HEK293 (cell line): ENCODE results near the gene FBXO21.

Experiments used
- CTCF ChIA-PET: fragments of 350-600 bp; formaldehyde crosslinking; extraction: SDS; loops from one replicate; lab custom pipeline; 2021; ENCODE audit warnings: antibody characterized with exemption; lab: Yijun Ruan, JAX
- POLR2A ChIA-PET: fragments of 300-600 bp; formaldehyde crosslinking; extraction: SDS; loops from one replicate; lab custom pipeline; 2020; ENCODE audit warnings: antibody characterized with exemption, inconsistent platforms; lab: Yijun Ruan, JAX
- H3K27ac ChIP-seq: fragments of 200-500 bp; sonication (Bioruptor generic); 2 replicates; pipeline ENCODE4 v1.5.1; 2014; ENCODE audit warnings: low read depth, low read length, control low read depth, inconsistent platforms; ENCODE audit errors: extremely low read depth
- H3K36me3 ChIP-seq, 2 experiments: fragments of 200-500 bp in 1 of 2; sonication (Bioruptor generic) in 1 of 2; 1 replicate in 1 of 2; 2 replicates in 1 of 2; pipeline ENCODE4 v1.5.1; 2014 to 2017; ENCODE audit warnings: inconsistent platforms in 2 of 2, low read length in 2 of 2; ENCODE audit not compliant: control insufficient read depth in 2 of 2, insufficient read depth in 1 of 2
- H3K4me1 ChIP-seq: fragments of 200-500 bp; sonication (Bioruptor generic); 2 replicates; pipeline ENCODE4 v1.5.1; 2014; ENCODE audit warnings: mild to moderate bottlenecking, low read length, inconsistent platforms; ENCODE audit not compliant: control insufficient read depth, insufficient read depth
- H3K4me3 ChIP-seq: 2 replicates; pipeline ENCODE4 v1.5.1; 2011; ENCODE audit warnings: low read depth, mild to moderate bottlenecking, control low read depth, low read length, moderate library complexity
- H3K9me3 ChIP-seq: fragments of 200-500 bp; sonication (Bioruptor generic); 2 replicates; pipeline ENCODE4 v1.5.1; 2014; ENCODE audit warnings: low read depth, low read length, inconsistent platforms; ENCODE audit not compliant: control insufficient read depth, insufficient read depth
- BCL6B ChIP-seq: fragments of 450-650 bp; formaldehyde crosslinking; IDR thresholded peaks from 2 replicates; pipeline ENCODE4 v1.5.1; 2017; ENCODE audit warnings: missing biosample characterization, missing genetic modification characterization
- HOXD13 ChIP-seq: sonication (generic); formaldehyde crosslinking; IDR thresholded peaks from 2 replicates; pipeline ENCODE4 v1.8.0; 2022; ENCODE audit warnings: missing genetic modification reagents, borderline replicate concordance
- MZF1 ChIP-seq: fragments of 450-650 bp; formaldehyde crosslinking; IDR thresholded peaks from 2 replicates; pipeline ENCODE4 v1.5.1; 2017; ENCODE audit warnings: missing biosample characterization, missing genetic modification characterization, borderline replicate concordance
- PRDM2 ChIP-seq: fragments of 450-650 bp; formaldehyde crosslinking; IDR thresholded peaks from 2 replicates; pipeline ENCODE4 v1.5.1; 2016; ENCODE audit warnings: missing biosample characterization, missing genetic modification characterization, borderline replicate concordance
- WT1 ChIP-seq: fragments of 450-650 bp; formaldehyde crosslinking; IDR thresholded peaks from 2 replicates; pipeline ENCODE4 v1.5.1; 2016; ENCODE audit warnings: missing biosample characterization, missing genetic modification characterization
- YY2 ChIP-seq: fragments of 450-650 bp; formaldehyde crosslinking; IDR thresholded peaks from 2 replicates; pipeline ENCODE4 v1.5.1; 2016; ENCODE audit warnings: missing biosample characterization, missing genetic modification characterization
- ZBTB7A ChIP-seq: fragments of 450-650 bp; formaldehyde crosslinking; IDR thresholded peaks from 2 replicates; pipeline ENCODE4 v1.5.1; 2016; ENCODE audit warnings: low read depth, missing biosample characterization, missing genetic modification characterization
- ZNF184 ChIP-seq: fragments of 450-650 bp; IDR thresholded peaks from 2 replicates; pipeline ENCODE4 v1.5.1; 2018; ENCODE audit warnings: missing biosample characterization, mild to moderate bottlenecking, missing genetic modification characterization
- ZNF214 ChIP-seq: fragments of 450-650 bp; formaldehyde crosslinking; IDR thresholded peaks from 2 replicates; pipeline ENCODE4 v1.5.1; 2017; ENCODE audit warnings: missing biosample characterization, mild to moderate bottlenecking, missing genetic modification characterization, borderline replicate concordance
- ZNF26 ChIP-seq: fragments of 450-650 bp; formaldehyde crosslinking; IDR thresholded peaks from 2 replicates; pipeline ENCODE4 v1.5.1; 2016; ENCODE audit warnings: missing biosample characterization, missing genetic modification characterization
- ZNF302 ChIP-seq: fragments of 450-650 bp; formaldehyde crosslinking; IDR thresholded peaks from 2 replicates; pipeline ENCODE4 v1.5.1; 2016; ENCODE audit warnings: missing biosample characterization, missing genetic modification characterization, low read depth
- ZNF391 ChIP-seq: fragments of 450-650 bp; formaldehyde crosslinking; IDR thresholded peaks from 2 replicates; pipeline ENCODE4 v1.5.1; 2016; ENCODE audit warnings: low read depth, missing biosample characterization, missing genetic modification characterization, borderline replicate concordance
- ZNF514 ChIP-seq: fragments of 450-650 bp; formaldehyde crosslinking; IDR thresholded peaks from 2 replicates; pipeline ENCODE4 v1.5.1; 2016; ENCODE audit warnings: missing biosample characterization, missing genetic modification characterization
- ZNF558 ChIP-seq: fragments of 450-650 bp; formaldehyde crosslinking; IDR thresholded peaks from 2 replicates; pipeline ENCODE4 v1.5.1; 2016; ENCODE audit warnings: missing biosample characterization, missing genetic modification characterization
- ZNF580 ChIP-seq: fragments of 450-650 bp; formaldehyde crosslinking; IDR thresholded peaks from 2 replicates; pipeline ENCODE4 v1.5.1; 2016; ENCODE audit warnings: missing biosample characterization, missing genetic modification characterization
- ZNF626 ChIP-seq: fragments of 450-650 bp; sonication (Bioruptor Pico); formaldehyde crosslinking; IDR thresholded peaks from 2 replicates; pipeline ENCODE4 v1.5.1; 2018; ENCODE audit warnings: missing biosample characterization, missing genetic modification characterization, inconsistent platforms
- ZNF660 ChIP-seq: fragments of 450-650 bp; IDR thresholded peaks from 2 replicates; pipeline ENCODE4 v1.5.1; 2018; ENCODE audit warnings: missing biosample characterization, mild to moderate bottlenecking, missing genetic modification characterization
- ZNF664 ChIP-seq: fragments of 450-650 bp; formaldehyde crosslinking; IDR thresholded peaks from 2 replicates; pipeline ENCODE4 v1.5.1; 2016; ENCODE audit warnings: missing biosample characterization, missing genetic modification characterization

The FBXO21 gene

GRCh38 chr12:117218149-117218548 is 27.9 kb upstream of the FBXO21 start (continued):
- TF ChIP-seq ZNF580 (tag by site-specific recombination): no peak
- no peak for TF ChIP-seq BCL6B (tag by site-specific recombination)
- TF ChIP-seq ZNF391 (tag by site-specific recombination): no peak
- no peak for TF ChIP-seq ZNF514 (tag by site-specific recombination)
- no peak for TF ChIP-seq ZNF626 (tag by site-specific recombination)
- TF ChIP-seq HOXD13 (CRISPR knock-in tag): no peak

GRCh38 chr12:117216686-117217085 is 26.4 kb upstream of the FBXO21 start:
- H3K36me3 ChIP-seq: no peaks in the 10 kb centered on the region
- ChIA-PET CTCF (interaction anchor here (0.8 kb wide), 1 partner anchor 633 kb away, joined by 3 read pairs; no protein-coding TSS in a partner anchor), POLR2A (no interaction called here)
- no peaks in the 10 kb centered on the region for H3K9me3 ChIP-seq
- no peak overlapping the region for H3K27ac ChIP-seq
- H3K4me3 ChIP-seq: no peak overlapping the region
- H3K4me1 ChIP-seq: no peaks in the 10 kb centered on the region
- TF ChIP-seq MZF1 (tag by site-specific recombination) (no peak), YY2 (tag by site-specific recombination) (no peak), PRDM2 (tag by site-specific recombination) (no peak), ZNF184 (tag by site-specific recombination) (no peak), ZNF302 (no peak), ZNF664 (tag by site-specific recombination) (no peak), WT1 (tag by site-specific recombination) (no peak), ZNF26 (tag by site-specific recombination) (no peak), ZBTB7A (tag by site-specific recombination) (no peak), ZNF660 (no peak), ZNF558 (no peak), ZNF214 (tag by site-specific recombination) (no peak)
- TF ChIP-seq, all 188 proteins: peak for 0
